Measurements from ENCODE around the gene SOX15.

- TF ChIP-seq POLR2AphosphoS5 (IDR thresholded peaks at IDR 0.05): no peak
- TF ChIP-seq, protein P1, sequence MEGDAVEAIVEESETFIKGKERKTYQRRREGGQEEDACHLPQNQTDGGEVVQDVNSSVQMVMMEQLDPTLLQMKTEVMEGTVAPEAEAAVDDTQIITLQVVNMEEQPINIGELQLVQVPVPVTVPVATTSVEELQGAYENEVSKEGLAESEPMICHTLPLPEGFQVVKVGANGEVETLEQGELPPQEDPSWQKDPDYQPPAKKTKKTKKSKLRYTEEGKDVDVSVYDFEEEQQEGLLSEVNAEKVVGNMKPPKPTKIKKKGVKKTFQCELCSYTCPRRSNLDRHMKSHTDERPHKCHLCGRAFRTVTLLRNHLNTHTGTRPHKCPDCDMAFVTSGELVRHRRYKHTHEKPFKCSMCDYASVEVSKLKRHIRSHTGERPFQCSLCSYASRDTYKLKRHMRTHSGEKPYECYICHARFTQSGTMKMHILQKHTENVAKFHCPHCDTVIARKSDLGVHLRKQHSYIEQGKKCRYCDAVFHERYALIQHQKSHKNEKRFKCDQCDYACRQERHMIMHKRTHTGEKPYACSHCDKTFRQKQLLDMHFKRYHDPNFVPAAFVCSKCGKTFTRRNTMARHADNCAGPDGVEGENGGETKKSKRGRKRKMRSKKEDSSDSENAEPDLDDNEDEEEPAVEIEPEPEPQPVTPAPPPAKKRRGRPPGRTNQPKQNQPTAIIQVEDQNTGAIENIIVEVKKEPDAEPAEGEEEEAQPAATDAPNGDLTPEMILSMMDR (IDR thresholded peaks at IDR 0.05): no peak
- no peak for TF ChIP-seq POLR2A (IDR thresholded peaks at IDR 0.05)
- no peak for TF ChIP-seq EP300 (IDR thresholded peaks at IDR 0.05)
These were observed 25.4 kb upstream of the SOX15 start for GRCh38 chr17:7615265-7615747.

Measured in upper lobe of left lung (tissue), 4 donors.